IMR-90 (cell line): Measurements from ENCODE around the gene LILRA1. TPM values are rescaled to one million over a fixed set of nuclear protein-coding genes. Genes with fewer than 3 reads are reported as not detected.

Experiments used
- ATAC-seq: fragments of 200-7000 bp; cut with Tn5 transposase; 2 replicates; pipeline ENCODE4 v1.9.1; 2020; ENCODE audit warnings: low read depth, mild to moderate bottlenecking, moderate library complexity
- BruUV-seq: library from RNA; stranded (reverse); fragments of 400-500 nt; replicated peaks from 2 replicates; lab custom pipeline; 2021; lab: Mats Ljungman, UMichigan
- CTCF ChIA-PET: fragments of 300-600 bp; formaldehyde crosslinking; extraction: SDS; loops from one replicate; lab custom pipeline; 2021; ENCODE audit warnings: antibody characterized with exemption; lab: Yijun Ruan, JAX
- POLR2A ChIA-PET: fragments of 300-600 bp; sonication (Branson Sonifier 250); formaldehyde crosslinking; loops from one replicate; lab custom pipeline; 2022; ENCODE audit warnings: antibody characterized with exemption; ENCODE audit not compliant: unreplicated experiment; lab: Charles Lee
- DNase-seq: peaks from one replicate; pipeline ENCODE4 v3.0.0; 2013
- H2AFZ ChIP-seq: replicated peaks from 2 replicates; pipeline ENCODE3; 2013; ENCODE audit warnings: low read length, mild to moderate bottlenecking; ENCODE audit not compliant: poor library complexity
- H2AK5ac ChIP-seq: 2 replicates; pipeline ENCODE4 v1.6.1; 2013; ENCODE audit warnings: low read depth, low read length, inconsistent platforms
- H2AK9ac ChIP-seq: replicated peaks from 2 replicates; pipeline ENCODE3; 2013; ENCODE audit warnings: mild to moderate bottlenecking, low read depth, low read length, moderate library complexity; ENCODE audit not compliant: poor library complexity
- H2BK120ac ChIP-seq: 2 replicates; pipeline ENCODE4 v1.6.1; 2013; ENCODE audit warnings: low read depth, low read length, inconsistent platforms
- H2BK15ac ChIP-seq: 3 replicates; pipeline ENCODE4 v1.6.1; 2013; ENCODE audit warnings: low read depth, low read length, inconsistent platforms
- H2BK20ac ChIP-seq: 2 replicates; pipeline ENCODE4 v1.6.1; 2013; ENCODE audit warnings: low read depth, mild to moderate bottlenecking, inconsistent platforms, low read length, moderate library complexity
- H2BK5ac ChIP-seq: 2 replicates; pipeline ENCODE4 v1.6.1; 2013; ENCODE audit warnings: mild to moderate bottlenecking, low read depth, low read length, inconsistent platforms; ENCODE audit not compliant: poor library complexity, severe bottlenecking
- H3K14ac ChIP-seq: replicated peaks from 2 replicates; pipeline ENCODE4 v1.6.1; 2013; ENCODE audit warnings: low read depth, low read length, inconsistent platforms
- H3K18ac ChIP-seq: 2 replicates; pipeline ENCODE4 v1.6.1; 2013; ENCODE audit warnings: low read depth, low read length, control low read depth
- H3K23ac ChIP-seq: 2 replicates; pipeline ENCODE4 v1.6.1; 2013; ENCODE audit warnings: low read depth, low read length, inconsistent platforms
- H3K27ac ChIP-seq: 2 replicates; pipeline ENCODE4 v1.5.1; 2013; ENCODE audit warnings: mild to moderate bottlenecking, control low read depth, low read length; ENCODE audit not compliant: insufficient read depth
- H3K27me3 ChIP-seq: 2 replicates; pipeline ENCODE4 v1.6.1; 2013; ENCODE audit warnings: low read length; ENCODE audit not compliant: control insufficient read depth, insufficient read depth
- H3K36me3 ChIP-seq: 2 replicates; pipeline ENCODE4 v1.6.1; 2013; ENCODE audit warnings: low read length, mixed read lengths; ENCODE audit not compliant: control insufficient read depth, insufficient read depth
- H3K4ac ChIP-seq: 2 replicates; pipeline ENCODE4 v1.6.1; 2013; ENCODE audit warnings: low read depth, low read length, inconsistent platforms
- H3K4me1 ChIP-seq: 2 replicates; pipeline ENCODE4 v1.6.1; 2013; ENCODE audit warnings: low read length, mixed read lengths; ENCODE audit not compliant: control insufficient read depth, insufficient read depth
- H3K4me2 ChIP-seq: 2 replicates; pipeline ENCODE4 v1.6.1; 2013; ENCODE audit warnings: low read depth, mild to moderate bottlenecking, control low read depth, low read length, moderate library complexity
- H3K4me3 ChIP-seq: 2 replicates; pipeline ENCODE4 v1.5.1; 2013; ENCODE audit warnings: low read depth, mild to moderate bottlenecking, control low read depth, low read length, moderate library complexity; ENCODE audit not compliant: insufficient read depth
- H3K56ac ChIP-seq: 2 replicates; pipeline ENCODE4 v1.6.1; 2013; ENCODE audit warnings: low read length, inconsistent platforms; ENCODE audit not compliant: insufficient read depth; ENCODE audit errors: extremely low read depth
- H3K79me1 ChIP-seq, 2 experiments: 2 replicates each; pipeline ENCODE4 v1.6.1; 2013; ENCODE audit warnings: low read length in 2 of 2, inconsistent platforms in 1 of 2, low read depth in 1 of 2
- H3K9ac ChIP-seq: 2 replicates; pipeline ENCODE4 v1.6.1; 2013; ENCODE audit warnings: low read depth, low read length, control low read depth
- H3K9me1 ChIP-seq: 2 replicates; pipeline ENCODE4 v1.6.1; 2013; ENCODE audit warnings: low read length, inconsistent platforms; ENCODE audit not compliant: insufficient read depth
- H3K9me3 ChIP-seq: 2 replicates; pipeline ENCODE4 v1.6.1; 2013; ENCODE audit warnings: low read length; ENCODE audit not compliant: control insufficient read depth, insufficient read depth
- H4K20me1 ChIP-seq: 2 replicates; pipeline ENCODE4 v1.6.1; 2013; ENCODE audit warnings: low read length, inconsistent platforms; ENCODE audit not compliant: insufficient read depth
- H4K5ac ChIP-seq: 2 replicates; pipeline ENCODE4 v1.6.1; 2013; ENCODE audit warnings: mild to moderate bottlenecking, low read depth, low read length, control low read depth
- H4K8ac ChIP-seq, 2 experiments: 2 replicates each; pipeline ENCODE4 v1.6.1; 2013; ENCODE audit warnings: low read depth in 2 of 2, low read length in 2 of 2, control low read depth in 1 of 2, inconsistent platforms in 1 of 2
- H4K91ac ChIP-seq: 2 replicates; pipeline ENCODE4 v1.6.1; 2013; ENCODE audit warnings: low read depth, low read length, inconsistent platforms; ENCODE audit not compliant: insufficient read depth
- BHLHE40 ChIP-seq: fragments of 150-350 bp; IDR thresholded peaks from 2 replicates; pipeline ENCODE4 v1.6.1; 2016; ENCODE audit warnings: mild to moderate bottlenecking, low read depth, low read length
- CEBPB ChIP-seq: IDR thresholded peaks from 2 replicates; pipeline ENCODE4 v1.6.1; 2012; ENCODE audit warnings: low read depth, low read length, improper control_type of control experiment
- CHD1 ChIP-seq: IDR thresholded peaks from 2 replicates; pipeline ENCODE4 v1.6.1; 2012; ENCODE audit warnings: low read depth, low read length, improper control_type of control experiment
- CTCF ChIP-seq: conservative IDR thresholded peaks from 2 replicates; pipeline ENCODE4 v1.5.1; 2012; ENCODE audit warnings: mild to moderate bottlenecking, low read depth, low read length, improper control_type of control experiment
- ELK1 ChIP-seq: fragments of 150-350 bp; IDR thresholded peaks from 2 replicates; pipeline ENCODE4 v1.6.1; 2016; ENCODE audit warnings: low read depth, mild to moderate bottlenecking, low read length, moderate library complexity, borderline replicate concordance
- FOS ChIP-seq: fragments of 150-350 bp; IDR thresholded peaks from 2 replicates; pipeline ENCODE4 v1.6.1; 2016; ENCODE audit warnings: low read depth, low read length
- MAFK ChIP-seq: IDR thresholded peaks from 2 replicates; pipeline ENCODE4 v1.6.1; 2012; ENCODE audit warnings: low read depth, low read length, improper control_type of control experiment
- MAZ ChIP-seq: IDR thresholded peaks from 2 replicates; pipeline ENCODE4 v1.6.1; 2012; ENCODE audit warnings: low read depth, mild to moderate bottlenecking, low read length, improper control_type of control experiment, moderate library complexity, borderline replicate concordance
- MXI1 ChIP-seq: IDR thresholded peaks from 2 replicates; pipeline ENCODE4 v1.6.1; 2012; ENCODE audit warnings: low read depth, mild to moderate bottlenecking, low read length, moderate library complexity, borderline replicate concordance
- NFE2L2 ChIP-seq: fragments of 150-350 bp; IDR thresholded peaks from 2 replicates; pipeline ENCODE4 v1.6.1; 2016; ENCODE audit warnings: low read depth, mild to moderate bottlenecking, low read length
- POLR2A ChIP-seq: IDR thresholded peaks from 2 replicates; pipeline ENCODE4 v1.6.1; 2012; ENCODE audit warnings: mild to moderate bottlenecking, low read depth, low read length
- RAD21 ChIP-seq: IDR thresholded peaks from 2 replicates; pipeline ENCODE4 v1.6.1; 2012; ENCODE audit warnings: low read length, improper control_type of control experiment
- RCOR1 ChIP-seq: IDR thresholded peaks from 2 replicates; pipeline ENCODE4 v1.6.1; 2012; ENCODE audit warnings: mild to moderate bottlenecking, low read length, improper control_type of control experiment; ENCODE audit not compliant: insufficient replicate concordance
- RFX5 ChIP-seq: IDR thresholded peaks from 2 replicates; pipeline ENCODE4 v1.8.0; 2012; ENCODE audit warnings: low read depth, mild to moderate bottlenecking, low read length, moderate library complexity
- SMC3 ChIP-seq: fragments of 150-350 bp; IDR thresholded peaks from 2 replicates; pipeline ENCODE4 v1.6.1; 2016; ENCODE audit warnings: low read depth, mild to moderate bottlenecking, antibody characterized with exemption, low read length, moderate library complexity
- USF2 ChIP-seq: fragments of 150-350 bp; IDR thresholded peaks from 2 replicates; pipeline ENCODE4 v1.6.1; 2017; ENCODE audit warnings: mild to moderate bottlenecking, antibody characterized with exemption, low read length, low read depth
- WGBS, 2 experiments: methylation state at CpG; one replicate each; pipeline versions ENCODE4 v1.1.5 to v1.1.7; 2013; ENCODE audit warnings: missing lambda C conversion rate in 2 of 2; ENCODE audit not compliant: insufficient read length in 1 of 2; ENCODE audit errors: extremely low coverage in 2 of 2; 5-methylcytosine and 5-hydroxymethylcytosine counted together
- dilution Hi-C: fragments of 300-500 bp; cut with HindIII; formaldehyde crosslinking; loops from one replicate; pipeline ENCODE4 v1.14.3; 2018; ENCODE audit warnings: low sequenced_read_pairs; ENCODE audit not compliant: unreplicated experiment
- in situ Hi-C: fragments of 300-500 bp; cut with MboI; formaldehyde crosslinking; loops from 3 replicates; pipeline ENCODE4 v1.14.3; 2019; ENCODE audit warnings: low sequenced_read_pairs, inconsistent platforms, mixed read lengths
- intact Hi-C: fragments of 100-400 bp; cut with micrococcal nuclease; formaldehyde crosslinking; loops from 2 replicates; pipeline ENCODE4 v1.10.0; 2022
- polyA plus RNA-seq, 3 experiments: library from polyadenylated mRNA; depleted of rRNA; stranded (reverse); fragments of >200 nt; gene quantifications; 2 replicates each; pipeline ENCODE4 v1.2.3, GENCODE V29; 2012; ENCODE audit warnings: low replicate concordance in 1 of 3
- total RNA-seq: library from RNA; depleted of rRNA; stranded (reverse); fragments of >200 nt; gene quantifications from 2 replicates; pipeline ENCODE4 v1.2.3, GENCODE V29; 2012

Gene LILRA1
- total and polyA plus RNA-seq, 2 of the 4 experiments (the other 2 are of a cell fraction) = not detected

- in situ Hi-C loops = no loop called here
- Histone ChIP-seq H3K9ac (no peak overlapping the region), H3K27ac (no peak overlapping the region), H4K8ac (no peak overlapping the region), H2BK20ac (no peak overlapping the region), H4K91ac (no peak overlapping the region), H2BK5ac (no peak overlapping the region), H3K9me1 (no peaks in the 10 kb centered on the region), H3K9me3 (peaks cover 20% of the 10 kb centered on the region), H3K23ac (no peak overlapping the region), H3K14ac (no peak overlapping the region), H2BK15ac (no peak overlapping the region), H4K20me1 (no peaks in the 10 kb centered on the region), H3K56ac (no peak overlapping the region), H2BK120ac (no peak overlapping the region), H3K4me1 (no peaks in the 10 kb centered on the region), H3K79me1 (no peaks in the 10 kb centered on the region), H3K4me2 (no peak overlapping the region), H3K36me3 (no peaks in the 10 kb centered on the region), H4K5ac (no peak overlapping the region), H3K18ac (no peak overlapping the region), H2AFZ (no peak overlapping the region), H2AK5ac (no peak overlapping the region), H3K27me3 (no peaks in the 10 kb centered on the region), H3K4me3 (no peak overlapping the region), H3K4ac (no peak overlapping the region), H2AK9ac (no peak overlapping the region)
- 27% methylated on average over 3 of the region's 19 CpGs; no CpG with 5 or more reads in 1 of the 2 experiments for WGBS, 2 experiments
- no peak for DNase-seq
- BruUV-seq = no TSS peak
- intact Hi-C loops = no loop called here
- POLR2A ChIA-PET = no interaction called here
- CTCF ChIA-PET = no interaction called here
- no peak for TF ChIP-seq MXI1
- no peak for TF ChIP-seq SMC3
- TF ChIP-seq USF2 = no peak
- TF ChIP-seq MAZ = no peak
- TF ChIP-seq CHD1 = no peak
- no peak for TF ChIP-seq RFX5
- no peak for TF ChIP-seq MAFK
- no peak for TF ChIP-seq FOS
- no peak for TF ChIP-seq POLR2A
- TF ChIP-seq NFE2L2 = no peak
- TF ChIP-seq CEBPB = no peak
- no peak for TF ChIP-seq BHLHE40
- TF ChIP-seq ELK1 = no peak
- no peak for TF ChIP-seq RCOR1
- TF ChIP-seq CTCF = no peak
- TF ChIP-seq RAD21 = no peak
- no peak for ATAC-seq
- dilution Hi-C loops = no loop called here
Observed at GRCh38 chr19:54646331-54646841, 53.0 kb downstream of the LILRA1 start.
